GM23338 (cell line): Measurements from ENCODE around the gene B4GALNT4. TPM values are rescaled to one million over a fixed set of nuclear protein-coding genes. Genes with fewer than 3 reads are reported as not detected.

Experiments used
- ATAC-seq: fragments of 200-7000 bp; cut with Tn5 transposase; 3 replicates; pipeline ENCODE4 v1.9.1; 2020
- DNase-seq: peaks from one replicate; pipeline ENCODE4 v3.0.0-alpha.2; 2015; ENCODE audit warnings: low spot score
- H2AFZ ChIP-seq: fragments of 200-600 bp; sonication (generic); 2 replicates; pipeline ENCODE4 v1.8.0; 2016; ENCODE audit warnings: antibody characterized with exemption, mild to moderate bottlenecking, moderate library complexity
- H3F3A ChIP-seq: fragments of 200-600 bp; sonication (generic); replicated peaks from 2 replicates; pipeline ENCODE4 v1.8.0; 2017; ENCODE audit warnings: antibody characterized with exemption, mixed run types, low read depth
- H3K27ac ChIP-seq: fragments of 200-600 bp; sonication (generic); 2 replicates; pipeline ENCODE4 v1.6.1; 2016; ENCODE audit warnings: low read depth
- H3K27me3 ChIP-seq: fragments of 200-600 bp; sonication (generic); 2 replicates; pipeline ENCODE4 v1.8.0; 2016; ENCODE audit warnings: mild to moderate bottlenecking, mixed run types, moderate library complexity; ENCODE audit not compliant: insufficient read depth
- H3K36me3 ChIP-seq: fragments of 200-600 bp; sonication (generic); 2 replicates; pipeline ENCODE4 v1.8.0; 2016; ENCODE audit warnings: mild to moderate bottlenecking; ENCODE audit not compliant: insufficient read depth
- H3K4me1 ChIP-seq: fragments of 200-600 bp; sonication (generic); 2 replicates; pipeline ENCODE4 v1.8.0; 2016; ENCODE audit warnings: mild to moderate bottlenecking, moderate library complexity; ENCODE audit not compliant: insufficient read depth
- H3K4me2 ChIP-seq: fragments of 200-600 bp; sonication (generic); 2 replicates; pipeline ENCODE4 v1.7.1; 2017; ENCODE audit warnings: mixed run types
- H3K4me3 ChIP-seq: fragments of 200-600 bp; sonication (generic); 2 replicates; pipeline ENCODE4 v1.6.1; 2016; ENCODE audit warnings: mixed run types
- H3K79me2 ChIP-seq: fragments of 200-600 bp; sonication (generic); replicated peaks from 2 replicates; pipeline ENCODE4 v1.8.0; 2017; ENCODE audit warnings: mild to moderate bottlenecking; ENCODE audit not compliant: insufficient read depth
- H3K9me2 ChIP-seq: fragments of 200-600 bp; sonication (generic); 2 replicates; pipeline ENCODE4 v1.8.0; 2017; ENCODE audit not compliant: insufficient read depth
- H4K20me1 ChIP-seq: fragments of 200-600 bp; sonication (generic); replicated peaks from 2 replicates; pipeline ENCODE4 v1.8.0; 2017; ENCODE audit warnings: mild to moderate bottlenecking; ENCODE audit not compliant: insufficient read depth
- H3K27ac Mint-ChIP-seq: 2 replicates; pipeline ENCODE4 v1.8.0; 2020; ENCODE audit warnings: inconsistent platforms, mild to moderate bottlenecking, moderate library complexity, mixed read lengths
- H3K27me3 Mint-ChIP-seq: 3 replicates; pipeline ENCODE4 v1.8.0; 2022; ENCODE audit warnings: low read depth, mild to moderate bottlenecking, moderate library complexity, mixed read lengths, inconsistent platforms; ENCODE audit not compliant: insufficient read depth, poor library complexity
- H3K36me3 Mint-ChIP-seq: 3 replicates; pipeline ENCODE4 v1.8.0; 2021; ENCODE audit warnings: low read depth, mild to moderate bottlenecking, inconsistent platforms, moderate library complexity, mixed read lengths
- H3K4me1 Mint-ChIP-seq: 3 replicates; pipeline ENCODE4 v1.8.0; 2020; ENCODE audit warnings: mild to moderate bottlenecking, inconsistent platforms, mixed read lengths
- H3K4me3 Mint-ChIP-seq: 3 replicates; pipeline ENCODE4 v1.8.0; 2021; ENCODE audit warnings: moderate library complexity, mild to moderate bottlenecking, inconsistent platforms, mixed read lengths
- H3K9me3 Mint-ChIP-seq: 3 replicates; pipeline ENCODE4 v1.8.0; 2020; ENCODE audit warnings: moderate library complexity, mild to moderate bottlenecking, inconsistent platforms, mixed read lengths
- CREB1 ChIP-seq: fragments of 250-450 bp; sonication (Bioruptor Pico); IDR thresholded peaks from 2 replicates; pipeline ENCODE4 v1.5.0; 2020; ENCODE audit warnings: low read depth, mild to moderate bottlenecking, moderate library complexity
- ETS1 ChIP-seq: IDR thresholded peaks from 2 replicates; pipeline ENCODE4 v1.6.1; 2016; ENCODE audit warnings: antibody characterized with exemption
- EZH2 ChIP-seq: fragments of 200-600 bp; sonication (generic); IDR thresholded peaks from one replicate; pipeline ENCODE4 v1.8.0; 2017; ENCODE audit warnings: antibody characterized with exemption, mild to moderate bottlenecking, low read depth; ENCODE audit not compliant: unreplicated experiment
- EZH2phosphoT487 ChIP-seq: fragments of 200-600 bp; sonication (generic); IDR thresholded peaks from one replicate; pipeline ENCODE4 v1.8.1; 2018; ENCODE audit warnings: antibody characterized with exemption; ENCODE audit not compliant: unreplicated experiment
- JUNB ChIP-seq: IDR thresholded peaks from one replicate; pipeline ENCODE4 v1.6.1; 2016; ENCODE audit warnings: antibody characterized with exemption; ENCODE audit not compliant: unreplicated experiment
- NANOG ChIP-seq: IDR thresholded peaks from 2 replicates; pipeline ENCODE4 v1.6.1; 2016; ENCODE audit warnings: antibody characterized with exemption, borderline replicate concordance
- POLR2AphosphoS5 ChIP-seq: IDR thresholded peaks from 2 replicates; pipeline ENCODE4 v1.6.1; 2016; ENCODE audit warnings: antibody characterized with exemption, low read depth
- REST ChIP-seq: IDR thresholded peaks from one replicate; pipeline ENCODE4 v1.6.1; 2018; ENCODE audit warnings: antibody characterized with exemption; ENCODE audit not compliant: unreplicated experiment
- STAT1 ChIP-seq: IDR thresholded peaks from one replicate; pipeline ENCODE4 v1.6.1; 2016; ENCODE audit warnings: antibody characterized with exemption; ENCODE audit not compliant: unreplicated experiment
- ZNF114 ChIP-seq: fragments of 250-450 bp; sonication (Bioruptor Pico); IDR thresholded peaks from 2 replicates; pipeline ENCODE4 v1.5.0; 2020; ENCODE audit warnings: mild to moderate bottlenecking, moderate library complexity
- ZNF331 ChIP-seq: fragments of 250-450 bp; sonication (Bioruptor Pico); IDR thresholded peaks from 2 replicates; pipeline ENCODE4 v1.5.0; 2020; ENCODE audit warnings: low read depth, mild to moderate bottlenecking, moderate library complexity
- polyA plus RNA-seq: library from polyadenylated mRNA; unstranded; fragments of >200 nt; fragmentation: Nextera tagmentation; extraction: Ambion mirVana; gene quantifications from 2 replicates; pipeline ENCODE4 v1.2.1, GENCODE V29; 2016
- total RNA-seq: library from RNA; depleted of rRNA; stranded (reverse); fragments of >200 nt; shearing (Covaris generic); gene quantifications from 2 replicates; pipeline ENCODE4 v1.2.3, GENCODE V29; 2014
- TF ChIP-seq, protein P1 (sequence below), 2 experiments: fragments of 200-600 bp in 1 of 2; sonication (generic) in 1 of 2; conservative IDR thresholded peaks; 2 replicates each; pipeline versions ENCODE4 v1.5.1 to v1.6.1; 2016 to 2017; ENCODE audit warnings: antibody characterized with exemption in 2 of 2, low read depth in 2 of 2, mild to moderate bottlenecking in 2 of 2, moderate library complexity in 1 of 2
- TF ChIP-seq, protein P2 (sequence below): fragments of 250-450 bp; sonication (Bioruptor Pico); IDR thresholded peaks from 2 replicates; pipeline ENCODE4 v1.5.0; 2020; ENCODE audit warnings: mild to moderate bottlenecking, moderate library complexity

B4GALNT4 gene
- total and polyA plus RNA-seq, 2 experiments from 2014 or later: 49.9 to 92.6 TPM

GRCh38 chr11:420911-421321, 51.6 kb downstream of the B4GALNT4 start:
- no peak for DNase-seq
- Histone ChIP-seq H3K4me1 (no peaks in the 10 kb centered on the region; the same call in 1 of the 2 replicates), H3K27me3 (peaks cover 6% of the 10 kb centered on the region), H3K9me2 (no peaks in the 10 kb centered on the region), H3K27ac (no peak overlapping the region), H4K20me1 (no peaks in the 10 kb centered on the region), H3K4me3 (no peak overlapping the region), H3K4me2 (no peak overlapping the region), H2AFZ (no peak overlapping the region), H3F3A (peaks cover 12% of the 10 kb centered on the region), H3K79me2 (no peaks in the 10 kb centered on the region; the same call in 1 of the 2 replicates), H3K36me3 (no peaks in the 10 kb centered on the region)
- Mint-ChIP-seq H3K4me1 (peaks cover 9% of the 10 kb centered on the region), H3K27me3 (peaks cover 15% of the 10 kb centered on the region), H3K36me3 (no peaks in the 10 kb centered on the region), H3K4me3 (no peak overlapping the region), H3K27ac (no peak overlapping the region), H3K9me3 (no peaks in the 10 kb centered on the region; the same call in 2 of the 3 replicates)
- ATAC-seq: no peak
- TF ChIP-seq, protein P1, sequence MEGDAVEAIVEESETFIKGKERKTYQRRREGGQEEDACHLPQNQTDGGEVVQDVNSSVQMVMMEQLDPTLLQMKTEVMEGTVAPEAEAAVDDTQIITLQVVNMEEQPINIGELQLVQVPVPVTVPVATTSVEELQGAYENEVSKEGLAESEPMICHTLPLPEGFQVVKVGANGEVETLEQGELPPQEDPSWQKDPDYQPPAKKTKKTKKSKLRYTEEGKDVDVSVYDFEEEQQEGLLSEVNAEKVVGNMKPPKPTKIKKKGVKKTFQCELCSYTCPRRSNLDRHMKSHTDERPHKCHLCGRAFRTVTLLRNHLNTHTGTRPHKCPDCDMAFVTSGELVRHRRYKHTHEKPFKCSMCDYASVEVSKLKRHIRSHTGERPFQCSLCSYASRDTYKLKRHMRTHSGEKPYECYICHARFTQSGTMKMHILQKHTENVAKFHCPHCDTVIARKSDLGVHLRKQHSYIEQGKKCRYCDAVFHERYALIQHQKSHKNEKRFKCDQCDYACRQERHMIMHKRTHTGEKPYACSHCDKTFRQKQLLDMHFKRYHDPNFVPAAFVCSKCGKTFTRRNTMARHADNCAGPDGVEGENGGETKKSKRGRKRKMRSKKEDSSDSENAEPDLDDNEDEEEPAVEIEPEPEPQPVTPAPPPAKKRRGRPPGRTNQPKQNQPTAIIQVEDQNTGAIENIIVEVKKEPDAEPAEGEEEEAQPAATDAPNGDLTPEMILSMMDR (conservative IDR thresholded peaks at IDR 0.05; ENCODE audit: low read depth in 2 of 2): no peak
- TF ChIP-seq REST (no peak), CREB1 (CRISPR knock-in tag) (no peak), JUNB (no peak), STAT1 (no peak), ETS1 (no peak), NANOG (no peak), ZNF114 (CRISPR knock-in tag) (no peak), ZNF331 (CRISPR knock-in tag) (no peak), POLR2AphosphoS5 (no peak), EZH2 (no peak), EZH2phosphoT487 (no peak)
- TF ChIP-seq, protein P2, sequence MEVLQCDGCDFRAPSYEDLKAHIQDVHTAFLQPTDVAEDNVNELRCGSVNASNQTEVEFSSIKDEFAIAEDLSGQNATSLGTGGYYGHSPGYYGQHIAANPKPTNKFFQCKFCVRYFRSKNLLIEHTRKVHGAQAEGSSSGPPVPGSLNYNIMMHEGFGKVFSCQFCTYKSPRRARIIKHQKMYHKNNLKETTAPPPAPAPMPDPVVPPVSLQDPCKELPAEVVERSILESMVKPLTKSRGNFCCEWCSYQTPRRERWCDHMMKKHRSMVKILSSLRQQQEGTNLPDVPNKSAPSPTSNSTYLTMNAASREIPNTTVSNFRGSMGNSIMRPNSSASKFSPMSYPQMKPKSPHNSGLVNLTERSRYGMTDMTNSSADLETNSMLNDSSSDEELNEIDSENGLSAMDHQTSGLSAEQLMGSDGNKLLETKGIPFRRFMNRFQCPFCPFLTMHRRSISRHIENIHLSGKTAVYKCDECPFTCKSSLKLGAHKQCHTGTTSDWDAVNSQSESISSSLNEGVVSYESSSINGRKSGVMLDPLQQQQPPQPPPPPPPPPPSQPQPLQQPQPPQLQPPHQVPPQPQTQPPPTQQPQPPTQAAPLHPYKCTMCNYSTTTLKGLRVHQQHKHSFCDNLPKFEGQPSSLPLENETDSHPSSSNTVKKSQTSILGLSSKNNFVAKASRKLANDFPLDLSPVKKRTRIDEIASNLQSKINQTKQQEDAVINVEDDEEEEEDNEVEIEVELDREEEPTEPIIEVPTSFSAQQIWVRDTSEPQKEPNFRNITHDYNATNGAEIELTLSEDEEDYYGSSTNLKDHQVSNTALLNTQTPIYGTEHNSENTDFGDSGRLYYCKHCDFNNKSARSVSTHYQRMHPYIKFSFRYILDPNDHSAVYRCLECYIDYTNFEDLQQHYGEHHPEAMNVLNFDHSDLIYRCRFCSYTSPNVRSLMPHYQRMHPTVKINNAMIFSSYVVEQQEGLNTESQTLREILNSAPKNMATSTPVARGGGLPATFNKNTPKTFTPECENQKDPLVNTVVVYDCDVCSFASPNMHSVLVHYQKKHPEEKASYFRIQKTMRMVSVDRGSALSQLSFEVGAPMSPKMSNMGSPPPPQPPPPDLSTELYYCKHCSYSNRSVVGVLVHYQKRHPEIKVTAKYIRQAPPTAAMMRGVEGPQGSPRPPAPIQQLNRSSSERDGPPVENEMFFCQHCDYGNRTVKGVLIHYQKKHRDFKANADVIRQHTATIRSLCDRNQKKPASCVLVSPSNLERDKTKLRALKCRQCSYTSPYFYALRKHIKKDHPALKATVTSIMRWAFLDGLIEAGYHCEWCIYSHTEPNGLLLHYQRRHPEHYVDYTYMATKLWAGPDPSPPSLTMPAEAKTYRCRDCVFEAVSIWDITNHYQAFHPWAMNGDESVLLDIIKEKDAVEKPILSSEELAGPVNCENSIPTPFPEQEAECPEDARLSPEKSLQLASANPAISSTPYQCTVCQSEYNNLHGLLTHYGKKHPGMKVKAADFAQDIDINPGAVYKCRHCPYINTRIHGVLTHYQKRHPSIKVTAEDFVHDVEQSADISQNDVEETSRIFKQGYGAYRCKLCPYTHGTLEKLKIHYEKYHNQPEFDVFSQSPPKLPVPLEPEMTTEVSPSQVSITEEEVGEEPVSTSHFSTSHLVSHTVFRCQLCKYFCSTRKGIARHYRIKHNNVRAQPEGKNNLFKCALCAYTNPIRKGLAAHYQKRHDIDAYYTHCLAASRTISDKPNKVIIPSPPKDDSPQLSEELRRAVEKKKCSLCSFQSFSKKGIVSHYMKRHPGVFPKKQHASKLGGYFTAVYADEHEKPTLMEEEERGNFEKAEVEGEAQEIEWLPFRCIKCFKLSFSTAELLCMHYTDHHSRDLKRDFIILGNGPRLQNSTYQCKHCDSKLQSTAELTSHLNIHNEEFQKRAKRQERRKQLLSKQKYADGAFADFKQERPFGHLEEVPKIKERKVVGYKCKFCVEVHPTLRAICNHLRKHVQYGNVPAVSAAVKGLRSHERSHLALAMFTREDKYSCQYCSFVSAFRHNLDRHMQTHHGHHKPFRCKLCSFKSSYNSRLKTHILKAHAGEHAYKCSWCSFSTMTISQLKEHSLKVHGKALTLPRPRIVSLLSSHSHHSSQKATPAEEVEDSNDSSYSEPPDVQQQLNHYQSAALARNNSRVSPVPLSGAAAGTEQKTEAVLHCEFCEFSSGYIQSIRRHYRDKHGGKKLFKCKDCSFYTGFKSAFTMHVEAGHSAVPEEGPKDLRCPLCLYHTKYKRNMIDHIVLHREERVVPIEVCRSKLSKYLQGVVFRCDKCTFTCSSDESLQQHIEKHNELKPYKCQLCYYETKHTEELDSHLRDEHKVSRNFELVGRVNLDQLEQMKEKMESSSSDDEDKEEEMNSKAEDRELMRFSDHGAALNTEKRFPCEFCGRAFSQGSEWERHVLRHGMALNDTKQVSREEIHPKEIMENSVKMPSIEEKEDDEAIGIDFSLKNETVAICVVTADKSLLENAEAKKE (CRISPR knock-in tag): no peak
